Spleen (tissue), 11 donors: ENCODE data around the gene PLA2G4A. TPM values are rescaled to one million over a fixed set of nuclear protein-coding genes. Genes with fewer than 3 reads are reported as not detected.

Experiments
- DNase-seq: peaks from one replicate; pipeline ENCODE4 v3.0.0-alpha.2; 2020
- H3K27ac ChIP-seq, 8 donors: fragments of 200-600 bp; sonication (generic) in 7 of 8; 1 replicate in 4 of 8; 2 replicates in 4 of 8; pipeline versions ENCODE4 v1.5.0 to v1.8.0; 2016 to 2021; ENCODE audit warnings: inconsistent platforms in 4 of 8, mild to moderate bottlenecking in 4 of 8, moderate library complexity in 1 of 8
- H3K27me3 ChIP-seq, 7 donors: fragments of 200-600 bp; sonication (generic) in 6 of 7; replicated peaks in 1 of 7; 1 replicate in 4 of 7; 2 replicates in 3 of 7; pipeline versions ENCODE4 v1.5.0 to v1.8.0; 2016 to 2021; ENCODE audit warnings: inconsistent platforms in 3 of 7, mild to moderate bottlenecking in 1 of 7
- H3K36me3 ChIP-seq, 6 donors: fragments of 200-600 bp; sonication (generic) in 5 of 6; 1 replicate in 4 of 6; 2 replicates in 2 of 6; pipeline versions ENCODE4 v1.5.0 to v1.8.0; 2016 to 2021; ENCODE audit warnings: inconsistent platforms in 2 of 6
- H3K4me1 ChIP-seq, 6 donors: fragments of 200-600 bp; sonication (generic) in 5 of 6; 1 replicate in 3 of 6; 2 replicates in 3 of 6; pipeline versions ENCODE4 v1.5.0 to v1.8.0; 2016 to 2021; ENCODE audit warnings: inconsistent platforms in 3 of 6
- H3K4me3 ChIP-seq, 8 donors: fragments of 200-600 bp; sonication (generic) in 7 of 8; 1 replicate in 4 of 8; 2 replicates in 4 of 8; pipeline versions ENCODE4 v1.5.0 to v1.8.0; 2016 to 2021; ENCODE audit warnings: inconsistent platforms in 4 of 8, mild to moderate bottlenecking in 4 of 8, moderate library complexity in 2 of 8
- H3K9me3 ChIP-seq, 8 donors: fragments of 200-600 bp; sonication (generic) in 7 of 8; 1 replicate in 4 of 8; 2 replicates in 4 of 8; pipeline versions ENCODE4 v1.5.0 to v1.8.0; 2016 to 2021; ENCODE audit warnings: inconsistent platforms in 4 of 8
- POLR2A ChIP-seq, 3 donors: fragments of 450-650 bp; IDR thresholded peaks; one replicate each; pipeline ENCODE4 v1.5.1; 2017; ENCODE audit warnings: antibody characterized with exemption in 3 of 3, mild to moderate bottlenecking in 1 of 3
- POLR2AphosphoS5 ChIP-seq, 3 donors: sonication (generic); formaldehyde crosslinking; IDR thresholded peaks; one replicate each; pipeline ENCODE4 v1.5.1; 2017; ENCODE audit warnings: antibody characterized with exemption in 3 of 3
- WGBS, 5 donors: extraction: QIAGEN DNeasy Blood & Tissue Kit in 3 of 5; methylation state at CpG; one replicate each; pipeline versions ENCODE4 v1.1.5 to v1.1.7; 2013 to 2018; 5-methylcytosine and 5-hydroxymethylcytosine counted together
- intact Hi-C: fragments of 100-400 bp; cut with DNase I; formaldehyde crosslinking; loops from one replicate; pipeline ENCODE4 v1.15.0; 2023; ENCODE audit warnings: low total_unique reads
- polyA plus RNA-seq, 3 donors: library from polyadenylated mRNA; stranded (reverse); fragments of 200-250 nt; gene quantifications; one replicate each; pipeline ENCODE4 v1.2.1, GENCODE V29; 2013
- total RNA-seq, 7 donors: library from RNA; depleted of rRNA in 3 of 7; stranded (reverse); fragments of >200 nt in 3 of 7; fragmentation: NEBNext Ultra II Directional in 4 of 7; extraction: Animal tissue kit (Norgen Biotek cat#: 25700) in 4 of 7; gene quantifications; one replicate each; pipeline versions ENCODE4 v1.1.0 to v1.2.1, GENCODE V29; 2016 to 2021
- TF ChIP-seq, protein P1 (sequence below), 11 experiments: fragments of 200-600 bp in 7 of 11; fragments of 450-650 bp in 4 of 11; sonication (generic) in 4 of 11; IDR thresholded peaks in 8 of 11; conservative IDR thresholded peaks in 3 of 11; 1 replicate in 7 of 11; 2 replicates in 4 of 11; pipeline versions ENCODE4 v1.4.0 to v1.8.0; 2016 to 2021; ENCODE audit warnings: antibody characterized with exemption in 11 of 11, inconsistent platforms in 4 of 11, mild to moderate bottlenecking in 1 of 11
- donor health status: healthy with polysubstance abuse.
- donor health status: DM: no; HTN: no; CAD: no; lungs with moderate emphysema.
- donor health status: DM: no; HTN: no; CAD: no.
- donor health status: Bipolar disorder and iron deficiency.
- donor health status: healthy.
- donor health status: DM: no; HTN: no; CAD: no.
- donor health status: DM: yes; HTN: yes; CAD: no.

PLA2G4A gene
- total and polyA plus RNA-seq, 10 donors = 1.2 to 11.6 (median 7.2) TPM

DNA sequence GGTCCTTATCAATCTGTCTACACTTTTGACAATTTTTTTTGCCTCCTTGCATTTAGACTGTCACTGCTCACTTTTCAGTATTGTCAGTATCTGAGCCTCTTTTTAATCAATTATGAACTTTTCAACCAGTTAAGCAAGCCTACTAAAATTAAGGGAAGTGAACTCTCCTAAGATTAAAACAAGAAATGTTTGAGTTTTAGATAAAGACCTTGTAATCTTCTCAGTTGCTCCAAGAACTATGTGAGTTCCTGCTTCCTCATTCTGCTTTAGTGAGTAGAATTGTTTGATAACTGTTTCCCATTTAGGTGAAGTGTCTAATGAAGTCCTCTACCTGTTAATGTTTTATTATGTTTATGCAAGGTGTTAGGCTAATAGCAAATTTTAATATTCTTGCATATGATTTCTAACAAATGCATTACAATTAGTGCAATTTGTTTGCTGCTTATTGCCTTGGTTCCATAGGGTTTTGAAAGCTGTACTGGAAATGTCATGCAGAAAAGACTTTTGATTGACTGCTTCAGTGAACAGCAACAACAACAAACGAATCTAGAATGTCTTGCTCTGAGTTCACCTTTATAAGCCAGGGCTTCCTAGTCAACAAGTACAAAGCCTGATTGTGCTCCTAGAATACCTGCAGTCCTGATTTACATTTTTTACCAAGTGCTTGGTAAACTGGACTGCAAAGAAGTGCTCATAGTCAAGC lies 40.9 kb downstream of the PLA2G4A start:
- H3K36me3 ChIP-seq = no peaks in the 10 kb centered on the region
- intact Hi-C loops = no loop called here
- DNase-seq = no peak

DNA sequence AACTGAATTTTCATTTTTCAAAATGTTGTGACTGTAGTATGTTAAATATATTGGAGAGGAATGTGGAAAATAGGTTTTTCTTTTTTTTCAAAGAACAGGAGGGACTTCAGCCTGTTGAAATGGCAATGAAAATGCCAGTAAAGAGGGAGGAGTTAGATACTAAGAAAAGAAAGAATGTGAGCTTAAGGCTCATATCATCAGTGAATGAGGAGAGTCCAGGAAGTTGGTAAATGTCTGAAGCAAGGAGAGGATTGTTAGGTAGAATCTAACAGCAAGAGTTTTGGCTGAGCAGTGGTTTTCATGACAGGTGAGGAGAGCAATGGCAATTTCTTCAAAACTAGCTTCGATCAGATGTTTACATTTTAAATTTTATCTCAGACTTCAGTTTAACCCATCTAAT lies 43.0 kb downstream of the PLA2G4A start:
- Histone ChIP-seq H3K36me3 (no peaks in the 10 kb centered on the region), H3K4me1 (no peaks in the 10 kb centered on the region), H3K27ac (no peak overlapping the region), H3K9me3 (no peaks in the 10 kb centered on the region), H3K27me3 (no peaks in the 10 kb centered on the region), H3K4me3 (no peak overlapping the region)
- no peak for DNase-seq
- TF ChIP-seq POLR2A (IDR thresholded peaks at IDR 0.05) (no peak), POLR2AphosphoS5 (IDR thresholded peaks at IDR 0.05) (no peak)
- TF ChIP-seq, protein P1, sequence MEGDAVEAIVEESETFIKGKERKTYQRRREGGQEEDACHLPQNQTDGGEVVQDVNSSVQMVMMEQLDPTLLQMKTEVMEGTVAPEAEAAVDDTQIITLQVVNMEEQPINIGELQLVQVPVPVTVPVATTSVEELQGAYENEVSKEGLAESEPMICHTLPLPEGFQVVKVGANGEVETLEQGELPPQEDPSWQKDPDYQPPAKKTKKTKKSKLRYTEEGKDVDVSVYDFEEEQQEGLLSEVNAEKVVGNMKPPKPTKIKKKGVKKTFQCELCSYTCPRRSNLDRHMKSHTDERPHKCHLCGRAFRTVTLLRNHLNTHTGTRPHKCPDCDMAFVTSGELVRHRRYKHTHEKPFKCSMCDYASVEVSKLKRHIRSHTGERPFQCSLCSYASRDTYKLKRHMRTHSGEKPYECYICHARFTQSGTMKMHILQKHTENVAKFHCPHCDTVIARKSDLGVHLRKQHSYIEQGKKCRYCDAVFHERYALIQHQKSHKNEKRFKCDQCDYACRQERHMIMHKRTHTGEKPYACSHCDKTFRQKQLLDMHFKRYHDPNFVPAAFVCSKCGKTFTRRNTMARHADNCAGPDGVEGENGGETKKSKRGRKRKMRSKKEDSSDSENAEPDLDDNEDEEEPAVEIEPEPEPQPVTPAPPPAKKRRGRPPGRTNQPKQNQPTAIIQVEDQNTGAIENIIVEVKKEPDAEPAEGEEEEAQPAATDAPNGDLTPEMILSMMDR (IDR thresholded peaks at IDR 0.05 in 8 of 11, conservative IDR thresholded peaks at IDR 0.05 in 3 of 11) = no peak
- intact Hi-C loops = no loop called here
- WGBS, 5 donors = 81 to 100% (median 91%) methylated on average over 1 of the region's 1 CpG

More for the DNA sequence above, 40.9 kb downstream of the PLA2G4A start:
- no peak overlapping the region for H3K27ac ChIP-seq
- H3K9me3 ChIP-seq = no peaks in the 10 kb centered on the region
- WGBS, 5 donors = 33 to 48% (median 42%) methylated on average over 1 of the region's 1 CpG
- TF ChIP-seq POLR2AphosphoS5 (IDR thresholded peaks at IDR 0.05) = no peak
- TF ChIP-seq, protein P1 (IDR thresholded peaks at IDR 0.05 in 8 of 11, conservative IDR thresholded peaks at IDR 0.05 in 3 of 11) = no peak
- H3K4me3 ChIP-seq = no peak overlapping the region
- H3K4me1 ChIP-seq = no peaks in the 10 kb centered on the region
- no peaks in the 10 kb centered on the region for H3K27me3 ChIP-seq

DNA sequence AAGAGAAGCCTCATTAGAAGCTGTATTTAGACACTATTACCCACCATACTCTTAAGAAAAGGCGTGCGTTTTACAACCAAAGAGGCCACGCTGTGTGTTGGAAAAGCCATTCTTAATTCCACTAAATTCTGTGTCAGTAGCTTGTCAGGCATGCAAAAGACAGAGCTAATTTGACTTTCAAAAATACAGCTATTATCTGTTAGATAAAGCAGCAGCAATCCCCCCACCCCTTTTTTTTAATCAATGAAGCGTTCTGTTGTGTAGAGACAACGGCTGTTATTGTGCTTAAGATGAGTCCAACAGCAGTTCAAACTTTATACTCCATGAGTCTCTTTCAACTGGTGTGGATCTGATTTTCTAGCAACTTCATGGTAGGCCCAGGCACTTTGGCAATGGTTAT lies 43.5 kb downstream of the PLA2G4A start:
- intact Hi-C loops = no loop called here
- Histone ChIP-seq H3K27ac (no peak overlapping the region), H3K36me3 (no peaks in the 10 kb centered on the region), H3K4me1 (no peaks in the 10 kb centered on the region), H3K9me3 (no peaks in the 10 kb centered on the region), H3K4me3 (no peak overlapping the region), H3K27me3 (no peaks in the 10 kb centered on the region)
- DNase-seq = no peak
- no peak for TF ChIP-seq POLR2A (IDR thresholded peaks at IDR 0.05)
- TF ChIP-seq POLR2AphosphoS5 (IDR thresholded peaks at IDR 0.05) = no peak
- TF ChIP-seq, protein P1 (IDR thresholded peaks at IDR 0.05 in 8 of 11, conservative IDR thresholded peaks at IDR 0.05 in 3 of 11) = no peak
- WGBS, 5 donors = 90 to 97% (median 94%) methylated on average over 5 of the region's 5 CpGs

DNA sequence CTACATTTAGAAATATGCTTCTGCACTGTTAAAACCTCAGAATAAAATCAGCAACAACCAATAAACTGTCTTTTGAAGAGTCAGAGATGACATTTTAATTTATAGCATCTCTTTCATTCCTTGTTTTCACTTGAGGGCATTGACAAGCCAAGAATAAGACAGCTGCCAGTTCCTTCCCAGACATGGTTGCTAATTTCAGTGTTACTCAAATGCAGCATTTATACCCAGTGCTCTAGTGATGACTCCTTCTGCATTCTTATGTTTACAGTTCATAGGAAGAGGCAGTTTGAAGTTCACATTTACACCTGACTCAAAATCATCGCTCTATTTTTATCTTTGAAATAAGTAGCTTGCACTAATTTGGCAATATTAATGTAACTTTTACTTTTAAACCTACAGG lies 44.9 kb downstream of the PLA2G4A start:
- WGBS, 5 donors = 73 to 84% (median 83%) methylated on average over 1 of the region's 1 CpG
- no peaks in the 10 kb centered on the region for H3K9me3 ChIP-seq
- no peak overlapping the region for H3K4me3 ChIP-seq
- H3K27ac ChIP-seq = no peak overlapping the region
- intact Hi-C loops = no loop called here
- no peaks in the 10 kb centered on the region for H3K4me1 ChIP-seq
- no peaks in the 10 kb centered on the region for H3K36me3 ChIP-seq
- H3K27me3 ChIP-seq = no peaks in the 10 kb centered on the region
- TF ChIP-seq, protein P1 (IDR thresholded peaks at IDR 0.05 in 8 of 11, conservative IDR thresholded peaks at IDR 0.05 in 3 of 11) = no peak
- TF ChIP-seq POLR2AphosphoS5 (IDR thresholded peaks at IDR 0.05) (no peak), POLR2A (IDR thresholded peaks at IDR 0.05) (no peak)
- no peak for DNase-seq
